T follicular helper cell (primary cell): ENCODE results near the gene SPATA12.
"Not testable (repeated sequence)": the region's sequence is repeated elsewhere in the genome, so short reads cannot be mapped to it uniquely, and the experiment has no call there.

Experiments used
- DNase-seq: peaks from one replicate; pipeline ENCODE4 v3.0.0-alpha.2; 2020; ENCODE audit warnings: low read depth

SPATA12 gene

DNA sequence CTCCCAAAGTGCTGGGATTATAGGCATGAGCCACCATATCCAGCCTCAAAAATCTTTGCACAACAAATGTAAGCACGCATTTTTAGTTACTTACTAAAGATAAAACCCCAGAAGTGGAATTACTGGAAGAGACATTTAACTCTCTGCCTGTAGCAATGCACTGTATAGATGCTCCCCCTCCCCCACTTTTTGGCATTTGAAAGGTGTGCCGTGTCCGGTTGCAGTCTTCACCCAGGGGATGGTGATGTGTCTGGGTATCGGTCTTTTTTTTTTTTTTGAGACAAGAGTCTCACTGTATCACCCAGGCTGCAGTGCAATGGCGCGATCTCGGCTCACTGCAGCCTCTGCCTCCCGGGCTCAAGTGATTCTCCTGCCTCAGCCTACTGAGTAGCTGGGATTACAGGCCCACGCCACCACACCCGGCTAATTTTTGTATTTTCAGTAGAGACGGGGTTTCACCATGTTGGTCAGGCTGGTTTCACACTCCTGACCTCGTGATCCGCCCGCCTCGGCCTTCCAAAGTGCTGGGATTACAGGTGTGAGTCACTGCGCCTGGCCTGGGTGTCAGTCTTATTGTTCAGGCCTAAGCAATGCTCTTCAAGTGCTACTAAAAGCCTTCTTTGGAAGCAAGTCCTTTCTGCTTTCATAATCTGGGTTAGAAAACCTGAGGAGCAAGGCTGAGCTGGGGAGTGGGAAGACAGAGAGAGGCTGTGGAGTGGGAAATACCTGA, 23.0 kb downstream of the SPATA12 start:
- not testable (repeated sequence) for DNase-seq

GRCh38 chr3:57085211-57085610, 24.7 kb downstream of the SPATA12 start:
- no peak for DNase-seq

- DNase-seq, result no peak
Observed at GRCh38 chr3:57086201-57086600, 25.7 kb downstream of the SPATA12 start.

DNA sequence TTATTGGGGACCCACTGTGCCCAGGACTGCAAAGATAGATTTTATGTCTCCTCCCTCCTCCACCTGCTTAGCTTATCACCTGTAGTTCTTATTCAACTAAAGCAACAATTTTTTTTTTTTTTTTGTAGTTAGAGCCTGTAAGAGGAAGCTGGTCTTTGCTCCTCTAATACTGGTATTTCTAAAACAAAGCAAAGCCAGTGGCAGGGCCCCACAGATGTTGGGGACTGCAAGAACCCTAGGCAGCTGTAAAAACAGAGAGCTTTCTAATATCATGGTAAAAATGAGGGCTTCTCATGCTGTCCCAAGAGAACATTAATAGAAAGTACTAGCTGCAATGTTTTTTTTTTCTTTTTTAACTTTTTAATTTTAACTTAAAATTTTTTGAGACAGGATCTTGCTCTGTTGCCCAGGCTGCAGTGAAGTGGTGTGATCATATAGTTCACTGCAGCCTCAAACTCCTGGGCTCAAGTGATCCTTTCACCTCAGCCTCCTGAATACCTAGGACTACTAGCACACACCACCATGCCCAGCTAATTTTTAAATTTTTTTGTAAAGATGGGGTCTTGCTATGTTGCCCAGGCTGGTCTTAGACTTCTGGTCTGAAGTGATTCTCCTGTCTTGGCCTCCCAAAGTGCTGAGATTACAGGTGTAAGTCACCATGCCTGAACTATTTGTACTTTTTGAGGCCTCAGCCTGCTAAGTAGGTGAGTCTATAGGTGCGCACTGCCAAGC, 27.1 kb downstream of the SPATA12 start:
- no peak for DNase-seq

DNA sequence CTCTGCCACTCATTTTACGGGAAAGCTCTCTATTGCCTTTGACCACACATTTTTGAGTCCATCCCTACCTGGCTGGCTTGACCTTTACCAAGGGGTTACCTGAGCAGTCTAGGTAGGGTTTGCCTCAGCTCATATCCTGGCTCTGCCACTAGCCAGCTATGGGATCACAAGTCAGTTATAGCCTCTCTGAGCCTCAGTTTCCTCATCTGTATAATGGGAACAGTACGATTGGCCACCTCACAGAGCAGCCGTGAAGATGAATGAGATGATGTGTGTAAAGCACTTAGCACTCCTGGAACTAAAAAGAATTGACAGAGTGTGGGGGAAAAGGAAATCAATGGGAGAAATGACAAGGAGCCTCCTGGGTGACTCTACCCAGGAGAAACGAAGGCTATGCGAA, 28.0 kb downstream of the SPATA12 start:
- DNase-seq, result no peak

DNA sequence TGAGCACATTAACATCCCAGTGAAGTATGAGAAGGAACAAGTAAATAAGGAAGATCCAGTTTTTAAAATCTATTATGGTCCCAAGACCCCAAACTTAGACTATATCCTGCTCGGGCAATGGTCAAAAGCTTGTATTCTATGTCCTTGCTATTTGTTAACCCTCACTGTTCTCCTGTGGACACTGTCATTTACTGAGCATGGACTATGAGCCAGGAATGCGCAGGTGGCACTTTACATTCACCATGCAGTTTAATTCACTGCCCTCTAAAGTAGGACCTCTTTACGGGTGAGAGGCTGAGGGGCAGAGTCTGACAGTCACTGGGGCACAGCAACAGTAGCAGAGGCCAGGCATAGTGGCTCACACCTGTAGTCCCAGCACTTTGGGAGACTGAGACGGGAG, 28.6 kb downstream of the SPATA12 start:
- DNase-seq, result no peak

DNA sequence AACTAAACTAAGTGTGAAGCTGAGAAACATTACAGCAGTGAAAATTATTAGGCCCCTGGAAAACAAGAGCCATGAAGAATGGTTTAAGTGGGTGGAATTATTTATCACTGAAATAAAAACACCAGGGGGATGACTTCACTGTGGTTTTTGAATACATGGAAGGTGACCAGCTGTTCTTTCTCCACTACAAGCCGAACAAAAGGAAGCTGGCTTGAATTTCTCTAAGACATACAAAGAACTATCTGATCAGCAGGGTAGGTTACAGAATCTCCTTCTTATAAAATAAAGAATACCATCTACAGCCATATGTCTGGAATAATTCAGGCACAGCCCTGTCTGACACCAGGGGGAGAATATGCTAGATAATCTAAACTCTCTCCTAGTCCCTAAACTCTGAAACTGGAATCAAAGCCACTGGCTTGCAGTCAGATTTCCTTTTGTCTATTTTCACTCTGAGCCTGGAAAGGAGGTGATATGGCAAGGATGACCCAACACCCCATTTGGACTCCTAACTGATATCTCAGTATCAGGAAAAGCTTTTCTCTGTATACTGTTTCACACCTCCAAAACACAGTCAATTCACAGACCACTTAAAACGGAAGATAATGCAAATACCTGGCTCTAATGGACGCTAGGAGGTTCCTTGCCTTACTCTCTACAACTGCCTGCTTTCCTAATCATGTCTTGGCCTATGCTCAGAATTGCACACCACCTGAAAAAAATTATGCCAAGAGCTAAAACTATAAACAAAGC, 31.2 kb downstream of the SPATA12 start:
- no peak for DNase-seq

- DNase-seq, result no peak
Observed at GRCh38 chr3:57093489-57093888, 33.0 kb downstream of the SPATA12 start.

- DNase-seq, result no peak
Observed at GRCh38 chr3:57093971-57094535, 33.6 kb downstream of the SPATA12 start.

GRCh38 chr3:57094575-57094974, 34.1 kb downstream of the SPATA12 start:
- no peak for DNase-seq

DNA sequence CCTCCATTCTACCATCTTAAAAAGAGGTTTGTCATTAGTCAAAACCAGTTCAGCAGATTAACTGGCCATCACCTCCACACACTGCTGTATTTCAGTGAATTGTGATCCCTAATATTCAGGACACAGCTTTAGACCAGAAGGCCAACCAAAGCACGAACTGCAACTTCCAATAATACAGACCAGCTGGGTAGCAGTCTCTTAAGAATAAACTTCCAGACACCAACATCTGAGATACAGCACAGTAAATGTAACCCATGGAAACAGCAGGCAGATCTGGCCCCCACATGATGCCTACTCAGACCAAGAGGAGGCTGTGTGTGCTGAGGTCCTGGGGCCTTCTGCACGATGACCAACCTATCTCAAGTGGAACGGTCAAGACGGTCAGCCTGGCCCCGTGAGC, 34.9 kb downstream of the SPATA12 start:
- DNase-seq, result no peak

DNA sequence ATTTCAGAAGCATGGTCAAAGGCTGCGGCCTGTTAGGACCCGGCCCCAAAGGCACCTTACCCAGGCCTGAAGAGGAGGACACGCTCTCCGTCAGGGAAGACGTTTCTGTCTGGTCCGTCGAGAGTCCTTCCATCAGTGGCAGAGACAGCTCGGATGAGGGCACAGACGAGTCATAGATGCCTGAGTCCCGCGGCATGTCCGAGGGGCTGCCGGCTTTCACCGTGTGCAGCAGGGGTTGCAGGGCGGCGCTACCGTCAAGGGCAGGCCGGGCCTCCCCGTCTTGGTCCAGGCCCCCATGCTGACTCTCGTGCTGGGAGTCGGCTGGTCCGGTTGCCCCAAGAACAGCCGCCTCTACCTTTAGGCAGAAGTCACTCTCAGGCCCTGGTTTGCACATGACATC, 37.1 kb downstream of the SPATA12 start:
- DNase-seq, result no peak

GRCh38 chr3:57098418-57099310, 38.2 kb downstream of the SPATA12 start:
- no peak for DNase-seq

DNA sequence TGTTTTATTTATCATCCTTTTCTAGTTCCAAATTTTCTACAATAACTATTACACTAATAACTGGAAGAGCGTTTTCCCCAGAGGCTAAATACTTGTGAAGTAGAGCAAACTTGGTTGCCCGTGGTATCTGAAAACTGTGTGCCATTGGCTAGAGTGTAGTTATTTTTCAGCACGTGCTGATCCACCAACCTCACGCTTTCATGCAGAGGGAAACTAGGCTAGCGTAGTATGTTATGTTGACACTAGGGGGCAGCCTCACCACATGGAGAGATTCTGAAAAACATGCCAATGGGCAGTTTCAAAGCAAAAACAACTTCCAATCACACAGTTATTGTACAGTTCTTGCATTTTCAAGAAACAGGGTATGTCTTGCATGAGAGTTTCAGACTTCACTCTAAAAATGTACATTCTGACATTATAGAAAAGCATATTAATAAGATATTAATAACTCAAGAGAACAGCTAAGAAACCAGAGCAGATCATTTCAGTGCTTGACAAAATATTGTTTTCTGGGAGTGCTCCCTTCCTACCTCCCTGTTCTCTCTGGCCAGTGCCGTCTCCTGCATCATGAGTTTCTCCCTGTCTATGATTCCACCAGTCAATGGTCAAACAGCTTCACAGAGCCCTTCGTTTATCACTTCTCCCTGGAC, 39.7 kb downstream of the SPATA12 start:
- DNase-seq, result peak; percentile 31

DNA sequence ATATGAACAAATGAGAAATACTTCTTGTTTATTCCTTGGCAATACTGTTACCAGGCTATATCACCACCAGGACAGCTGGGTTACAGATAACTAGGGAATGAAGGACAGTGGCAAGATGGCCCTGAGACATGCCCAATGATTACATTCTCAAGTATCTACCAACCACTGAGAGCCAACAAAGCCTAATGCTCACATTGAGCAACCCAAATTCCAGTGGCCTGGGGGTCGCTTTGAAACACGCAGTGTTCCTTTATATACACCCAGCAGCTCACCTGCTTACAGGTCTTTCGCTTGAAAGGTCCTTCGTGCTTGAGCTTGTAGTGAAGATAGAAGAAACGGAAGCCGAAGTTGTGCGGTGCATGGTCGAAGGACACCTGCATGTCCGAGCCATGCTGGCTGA, 45.1 kb downstream of the SPATA12 start:
- no peak for DNase-seq

GRCh38 chr3:57108684-57109083, 48.2 kb downstream of the SPATA12 start:
- DNase-seq, result no peak

GRCh38 chr3:57109437-57110199, 49.2 kb downstream of the SPATA12 start:
- no peak for DNase-seq

DNA sequence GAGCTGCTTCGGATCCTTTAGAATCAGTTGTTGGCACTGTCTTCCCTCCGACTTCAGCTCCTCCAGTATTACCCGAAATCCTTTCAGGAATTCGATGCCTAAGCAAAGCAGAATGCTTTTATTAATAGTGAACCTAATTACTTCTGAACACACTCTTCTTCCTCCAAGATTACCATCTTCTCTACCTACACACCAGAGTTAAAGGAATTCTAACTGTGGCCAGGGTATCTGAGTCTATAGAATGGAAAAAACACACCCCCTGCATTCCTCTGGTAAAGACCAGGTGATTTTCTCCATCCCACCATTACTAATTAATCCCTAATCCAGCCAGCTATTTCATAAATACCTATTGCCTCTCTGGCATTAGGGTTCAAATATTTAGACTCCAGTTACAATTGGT, 49.8 kb downstream of the SPATA12 start:
- no peak for DNase-seq

GRCh38 chr3:57110798-57111197, 50.3 kb downstream of the SPATA12 start:
- DNase-seq, result no peak

- no peak for DNase-seq
Observed at GRCh38 chr3:57112206-57112605, 51.7 kb downstream of the SPATA12 start.
